HG02571 (cell line): ENCODE results near the gene SMAD3.
"Not testable (repeated sequence)": the region's sequence is repeated elsewhere in the genome, so short reads cannot be mapped to it uniquely, and the experiment has no call there.

Experiments
- ATAC-seq: cut with Tn5 transposase; IDR thresholded peaks from one replicate; pipeline ENCODE4 v1.9.1; 2021; ENCODE audit warnings: mild to moderate bottlenecking, moderate library complexity; ENCODE audit not compliant: unreplicated experiment

SMAD3 gene

DNA sequence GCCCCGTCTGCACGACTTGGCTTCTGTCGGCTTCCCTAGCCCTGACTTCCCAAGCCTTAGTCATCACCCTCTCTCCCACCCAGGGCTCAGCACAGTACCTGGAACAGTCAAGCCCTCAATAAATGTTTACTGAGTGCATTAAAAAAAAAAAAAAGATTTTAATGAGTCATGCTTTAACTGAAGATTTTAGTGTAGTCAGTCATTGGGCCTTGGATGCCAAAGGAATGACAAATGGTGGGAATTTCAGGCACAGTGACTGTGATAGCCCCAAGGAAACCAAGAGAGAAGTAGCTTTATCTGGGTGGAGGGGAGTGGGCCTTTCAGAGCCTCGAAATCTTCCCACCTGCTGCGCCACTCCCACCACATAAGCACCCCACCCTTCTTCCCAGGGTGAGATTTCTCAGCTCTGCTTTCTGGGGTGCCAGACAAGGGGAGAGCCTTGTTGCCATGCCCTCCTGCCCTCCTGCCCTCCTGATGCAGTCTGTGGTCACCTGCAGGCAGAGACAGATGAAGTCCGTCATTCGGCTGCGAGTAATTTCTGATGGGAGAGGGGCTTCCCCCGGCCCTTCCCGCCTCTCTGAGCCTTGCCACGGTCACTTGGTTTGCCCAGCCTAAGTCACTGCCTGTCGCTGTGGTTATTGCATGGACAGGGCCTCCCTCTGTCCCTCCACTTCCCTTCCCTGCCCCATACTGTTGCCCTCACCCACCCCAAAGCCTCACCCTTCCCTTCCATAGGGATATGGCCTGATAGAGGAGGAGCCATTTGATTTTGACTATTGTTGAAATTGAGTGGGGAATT is 41.8 kb downstream of the SMAD3 start:
- no peak for ATAC-seq

DNA sequence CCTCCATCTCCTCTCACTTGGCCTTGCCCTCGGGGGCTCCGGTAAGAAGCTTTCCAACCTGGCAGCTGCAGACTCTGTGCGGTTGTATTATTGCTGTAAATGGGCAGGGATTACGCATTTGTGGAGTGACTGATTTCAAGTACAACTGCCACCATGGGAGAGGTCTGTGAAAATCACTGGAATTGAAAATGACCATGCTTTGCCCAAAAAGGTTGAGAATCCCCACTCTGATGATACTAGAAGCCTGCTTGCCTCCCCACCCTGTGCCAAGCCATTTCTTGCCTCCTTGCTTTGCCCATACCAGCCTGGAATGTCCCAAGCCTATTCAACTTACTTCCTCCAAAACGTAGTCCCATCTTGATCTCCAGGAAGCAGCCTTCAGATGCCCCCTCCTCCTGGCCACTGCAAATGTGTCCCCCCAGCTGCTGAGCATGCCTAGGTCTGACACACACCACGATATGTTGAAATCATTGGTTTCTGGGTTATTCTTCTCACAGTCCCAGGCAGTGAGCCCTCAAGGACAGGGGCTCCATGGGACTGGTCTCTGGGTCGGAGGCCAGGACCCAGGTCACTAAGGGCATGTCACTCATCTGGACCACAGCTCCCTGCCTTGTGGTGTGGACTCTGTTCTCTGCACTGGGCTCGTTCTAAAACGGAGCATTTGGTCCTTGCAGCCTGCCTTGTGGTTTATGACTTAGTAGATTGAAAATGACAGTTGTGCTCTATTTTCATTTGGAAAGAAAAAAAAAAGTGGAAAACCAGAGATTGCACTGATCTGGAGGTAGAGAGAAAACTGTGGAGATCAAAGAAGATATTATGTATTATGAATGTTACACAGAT is 42.9 kb downstream of the SMAD3 start:
- ATAC-seq = no peak

DNA sequence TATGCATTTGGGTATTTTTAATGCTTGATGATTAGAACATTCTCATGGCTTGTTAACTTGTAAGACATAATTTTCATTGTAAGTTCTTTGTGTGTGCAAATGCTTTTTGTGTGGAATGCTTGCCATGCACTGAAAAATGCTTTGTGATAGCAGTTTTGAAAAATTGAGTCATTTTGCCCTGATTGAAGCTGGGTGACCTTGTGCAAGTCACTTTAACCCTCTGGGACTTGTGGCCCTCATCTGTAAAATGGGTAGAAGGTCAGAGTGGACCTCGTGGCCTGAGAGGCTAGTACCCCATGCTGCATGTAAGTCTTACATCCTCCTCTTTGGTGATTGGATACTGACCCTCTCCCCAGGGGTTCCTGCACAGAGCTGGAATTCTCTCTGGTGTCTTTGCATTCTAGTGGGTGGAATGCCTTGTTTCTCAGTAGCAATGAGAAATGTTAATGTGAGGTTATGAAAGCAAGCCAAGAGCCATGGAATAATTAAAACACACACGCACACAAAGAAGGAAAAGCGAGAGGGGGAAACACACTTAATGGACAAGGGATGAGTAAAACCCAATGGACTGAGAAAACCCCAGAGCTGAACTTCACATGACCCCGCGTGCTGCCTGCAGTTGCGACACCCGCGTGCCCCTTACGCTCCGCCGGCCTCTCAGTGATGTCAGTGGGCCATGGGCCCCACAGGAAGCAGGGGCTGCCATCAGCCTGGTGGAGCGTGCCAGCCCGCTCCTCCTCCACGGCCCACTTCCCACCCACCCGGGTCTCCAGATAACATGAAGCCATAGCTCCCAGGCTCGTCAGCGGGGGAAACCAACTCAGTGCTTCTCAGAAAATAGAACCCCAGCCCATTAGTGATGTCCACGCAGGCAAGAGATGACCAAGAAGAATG is 44.0 kb downstream of the SMAD3 start:
- ATAC-seq = no peak

DNA sequence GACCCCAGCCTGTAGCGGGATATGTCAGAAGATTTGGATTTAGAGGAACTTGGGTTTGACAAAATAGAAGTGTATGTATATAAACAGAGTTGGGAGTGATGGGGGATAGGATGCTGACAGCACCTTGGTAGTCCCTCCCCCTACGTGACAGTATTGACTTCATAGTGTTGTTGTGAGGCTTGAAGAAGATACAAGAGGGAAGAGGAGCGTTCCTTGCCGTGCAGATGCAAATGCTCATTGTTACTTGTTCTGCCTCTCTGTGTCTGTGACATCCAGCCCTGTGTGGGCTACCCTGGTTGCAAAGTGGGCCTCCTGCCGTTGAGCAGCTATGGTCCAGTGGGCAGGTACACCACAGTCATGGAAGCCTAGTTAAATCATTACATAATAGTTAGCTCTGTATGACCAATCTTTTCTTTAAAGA is 45.0 kb downstream of the SMAD3 start:
- no peak for ATAC-seq

DNA sequence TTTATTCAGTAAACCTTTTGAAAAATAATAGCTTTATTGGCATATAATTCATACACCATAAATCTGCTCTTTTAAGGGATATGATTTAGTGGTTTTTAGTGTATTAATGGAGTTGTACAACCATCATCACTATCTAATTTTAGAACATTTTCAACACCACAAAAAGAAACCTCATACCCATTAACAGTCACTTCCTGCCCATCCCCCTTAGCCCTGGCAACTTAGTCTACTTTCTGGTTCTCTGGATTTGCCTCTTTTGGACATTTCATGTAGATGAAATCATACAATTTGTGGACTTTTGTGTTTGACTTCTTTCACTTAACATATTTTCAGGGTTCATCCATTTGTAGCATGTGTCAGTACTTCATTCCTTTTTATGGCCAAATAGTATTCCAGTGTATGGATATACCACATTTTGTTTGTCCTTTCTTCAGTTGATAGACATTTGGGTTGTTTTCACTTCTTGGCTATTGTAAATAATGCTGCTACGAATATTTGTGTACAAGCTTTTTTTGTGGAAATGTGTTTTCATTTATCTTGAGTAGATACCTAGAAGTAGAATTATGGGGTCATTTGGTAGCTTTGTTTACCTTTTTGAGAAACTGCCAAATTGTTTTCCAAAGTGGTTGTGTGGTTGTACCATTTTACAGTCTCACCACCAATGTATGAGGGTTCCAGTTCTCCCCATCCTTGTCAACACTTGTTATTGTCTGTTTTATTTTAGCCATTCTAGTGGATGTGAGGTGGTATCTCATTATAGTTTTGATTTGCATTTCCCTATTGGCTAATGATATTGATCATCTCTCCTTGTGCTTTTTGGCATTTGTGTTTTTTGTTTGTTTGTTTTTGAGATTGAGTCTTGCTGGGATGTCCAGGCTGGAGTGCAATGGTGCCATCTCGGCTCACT is 45.8 kb downstream of the SMAD3 start:
- no peak for ATAC-seq

DNA sequence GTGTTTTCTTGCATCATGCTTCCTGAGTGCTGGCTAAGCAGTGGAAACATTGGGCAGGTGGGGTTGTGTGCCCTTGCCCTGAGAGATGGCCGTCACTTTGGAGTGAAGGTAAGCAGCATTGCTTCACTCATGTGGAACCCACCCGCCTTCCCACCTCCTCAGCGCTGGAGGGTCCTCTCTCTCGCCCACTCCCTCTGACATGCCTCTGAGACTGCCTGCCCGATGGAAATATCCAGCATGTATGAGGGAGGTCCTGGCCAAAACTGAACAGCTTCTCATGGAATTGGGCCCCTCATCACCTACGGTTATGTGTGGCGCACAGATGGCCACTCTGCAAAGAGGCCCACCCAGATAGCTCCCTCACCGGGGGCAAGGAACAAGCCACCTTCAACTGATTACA is 48.6 kb downstream of the SMAD3 start:
- no peak for ATAC-seq

DNA sequence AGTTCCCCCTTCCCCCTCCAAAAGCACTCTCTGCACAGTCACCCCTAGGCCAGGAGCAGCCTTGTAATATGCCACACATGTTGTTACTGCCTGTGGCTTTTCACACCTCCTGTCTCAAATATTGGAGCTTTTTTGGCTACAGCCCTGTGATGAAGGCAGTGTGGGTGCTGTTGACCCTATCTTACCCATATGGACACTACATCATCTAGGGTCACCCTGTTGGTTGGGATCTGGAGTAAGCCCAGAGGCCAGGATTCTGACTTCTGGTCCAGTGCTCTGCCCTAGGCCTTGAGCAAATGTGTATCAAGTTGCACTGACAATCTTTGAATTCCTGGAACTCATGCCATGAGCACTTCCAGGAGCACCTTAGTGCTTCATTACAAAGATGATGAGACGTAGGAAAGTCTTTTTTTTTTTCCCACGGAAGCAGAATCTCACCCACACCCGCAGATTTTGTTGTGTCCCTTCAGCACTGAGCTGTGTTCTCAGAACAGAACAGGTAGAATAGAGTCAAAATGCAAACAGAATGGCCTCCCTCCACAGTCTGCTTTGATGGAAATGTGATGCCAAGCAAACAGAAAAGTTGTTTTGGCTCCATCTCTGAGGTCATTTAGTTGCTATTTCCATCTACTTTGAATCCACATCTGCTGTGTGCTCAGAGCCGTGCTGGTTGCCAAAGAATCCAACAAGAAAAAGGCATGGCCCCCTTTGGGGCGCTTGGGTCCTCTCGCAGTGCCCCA is 49.6 kb downstream of the SMAD3 start:
- ATAC-seq = no peak

DNA sequence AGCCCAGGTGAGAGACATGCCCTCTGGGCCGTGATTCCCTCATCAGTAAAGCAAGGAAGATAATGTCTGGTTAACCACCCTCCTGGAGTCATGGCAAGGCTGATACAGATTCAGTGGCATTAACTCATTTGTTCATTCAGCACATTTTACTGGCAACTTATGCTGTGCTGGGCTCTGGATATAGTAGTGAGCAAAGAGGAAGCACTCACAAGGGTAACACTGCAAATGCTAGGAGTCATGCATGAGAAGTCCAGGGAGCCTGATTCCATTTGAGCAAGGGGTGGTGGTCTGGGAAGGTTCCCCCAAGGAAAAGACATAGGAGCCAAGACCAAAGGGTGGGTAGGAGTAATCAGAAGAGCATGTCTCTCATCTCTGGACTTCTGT is 50.2 kb downstream of the SMAD3 start:
- ATAC-seq = no peak

DNA sequence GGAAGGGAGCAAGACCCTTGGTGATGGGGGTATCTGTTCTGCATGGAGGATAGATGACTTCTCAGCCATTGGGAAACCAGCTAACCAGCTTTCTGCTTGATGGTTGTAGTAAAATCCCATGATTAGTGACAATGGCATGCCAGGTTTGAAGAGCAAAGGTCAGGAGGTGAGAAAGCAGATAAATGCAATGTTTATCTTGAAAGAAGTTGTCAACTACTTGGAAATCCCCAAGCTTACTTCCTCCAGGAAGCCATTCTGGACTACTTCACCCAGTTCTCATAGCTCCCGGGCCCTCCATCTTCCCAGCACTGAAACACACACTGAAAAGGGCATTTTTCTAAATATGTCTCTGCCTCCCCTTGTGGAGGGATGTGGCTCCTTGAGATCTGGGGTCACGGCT is 51.3 kb downstream of the SMAD3 start:
- ATAC-seq = no peak

DNA sequence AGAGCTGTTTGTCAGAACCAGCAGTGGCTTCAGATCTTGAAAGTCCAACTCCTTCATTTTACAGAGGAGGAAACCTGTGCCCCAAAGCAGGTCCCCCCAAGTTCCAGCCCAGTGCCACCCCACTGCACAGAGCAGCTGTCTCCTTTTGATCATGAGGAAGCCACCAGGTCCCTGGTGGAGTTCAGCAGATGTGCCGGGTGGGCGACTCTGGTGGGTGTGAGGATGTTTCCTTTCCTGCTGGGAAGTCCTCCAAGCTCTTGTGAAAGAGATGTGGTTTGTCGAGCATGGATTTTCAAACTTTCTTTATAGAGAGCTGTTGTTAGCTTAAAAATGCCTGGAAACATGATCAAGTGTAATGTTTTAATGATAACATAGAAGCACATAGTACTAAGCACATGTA is 52.0 kb downstream of the SMAD3 start:
- ATAC-seq = no peak

DNA sequence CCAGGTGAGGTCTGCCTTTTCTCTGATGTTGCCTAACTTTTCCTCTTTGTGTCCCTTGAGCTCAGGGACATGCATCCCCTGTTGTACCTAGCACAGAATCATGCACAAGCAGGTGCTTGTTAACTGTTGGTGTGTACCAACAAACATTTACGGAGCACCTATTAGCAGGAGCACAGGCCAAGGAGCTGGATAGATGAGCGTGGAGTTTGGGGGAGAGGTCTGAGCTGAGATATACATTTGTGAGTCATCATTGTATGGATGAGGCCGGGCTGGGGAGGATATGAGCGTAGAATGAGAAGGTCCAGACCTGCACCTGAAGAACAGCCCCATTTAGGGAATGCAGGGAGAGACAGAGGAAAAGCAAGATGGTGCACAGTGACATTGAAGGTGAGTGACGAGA is 53.4 kb downstream of the SMAD3 start:
- ATAC-seq = no peak

DNA sequence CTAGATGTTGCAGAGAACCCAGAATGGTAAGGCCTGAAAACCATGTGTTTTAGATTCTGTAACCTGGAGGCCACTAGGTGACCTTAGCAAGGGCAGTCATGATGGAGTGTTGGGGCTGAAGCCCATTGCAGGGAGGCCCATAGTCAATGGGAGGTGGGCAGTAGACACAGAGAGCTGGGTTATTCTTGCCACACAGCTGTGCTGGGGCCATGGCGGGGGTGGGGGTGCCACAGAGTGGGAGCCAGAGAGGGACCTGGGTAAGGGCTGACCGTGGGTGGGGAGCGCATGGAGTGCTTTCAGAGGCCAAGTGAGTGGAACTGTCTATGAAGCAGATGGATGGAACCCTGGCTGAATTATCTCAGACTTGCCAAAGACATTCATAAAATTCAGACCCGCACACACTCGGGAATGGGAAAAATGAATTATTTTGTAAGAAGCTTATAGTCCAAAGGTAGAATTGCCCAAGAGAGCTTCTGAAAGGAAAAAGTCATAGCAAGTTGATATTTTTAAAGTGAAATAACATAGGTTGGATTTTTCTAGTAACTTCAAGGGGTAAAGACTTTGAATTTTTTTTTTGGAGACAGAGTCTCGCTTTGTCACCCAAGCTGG is 53.9 kb downstream of the SMAD3 start:
- ATAC-seq = no peak

DNA sequence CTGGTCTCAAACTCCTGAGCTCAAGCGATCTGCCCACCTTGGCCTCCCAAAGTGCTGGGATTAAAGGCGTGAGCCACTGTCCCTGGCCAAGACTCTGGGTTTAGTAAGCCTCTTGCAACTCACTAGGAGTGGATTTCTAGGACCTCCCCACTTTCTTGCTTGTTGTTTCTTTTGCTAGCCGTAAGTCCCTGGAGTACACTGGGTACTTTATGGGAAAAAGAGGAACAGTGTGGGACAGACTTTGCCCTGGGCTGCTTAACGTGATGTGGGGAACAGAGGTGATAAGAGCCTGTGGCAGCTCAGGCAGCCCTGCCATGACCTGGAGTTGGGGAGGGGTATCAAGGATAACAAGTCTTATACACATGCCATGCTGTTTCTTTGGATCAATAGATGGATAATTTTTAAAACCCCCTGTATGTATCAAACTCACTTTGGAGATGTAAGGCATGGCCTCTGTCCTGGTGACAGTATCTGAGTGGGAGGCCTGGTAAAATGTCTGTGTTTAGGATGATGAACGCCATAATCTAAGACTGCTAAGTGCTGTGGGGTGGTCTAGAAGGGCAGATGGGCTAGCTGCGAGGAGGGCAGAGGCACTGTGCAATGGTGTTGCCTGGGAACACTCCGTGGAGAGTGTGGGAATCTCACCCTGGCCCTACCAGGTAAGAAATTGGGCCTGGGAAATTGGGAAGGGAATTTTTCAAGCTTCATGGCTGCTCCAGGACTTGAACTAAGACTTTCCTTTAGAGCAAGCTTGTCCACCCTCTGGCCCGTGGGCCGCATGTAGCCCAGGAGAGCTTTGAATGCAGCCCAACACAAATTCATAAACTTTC is 54.8 kb downstream of the SMAD3 start:
- no peak for ATAC-seq

DNA sequence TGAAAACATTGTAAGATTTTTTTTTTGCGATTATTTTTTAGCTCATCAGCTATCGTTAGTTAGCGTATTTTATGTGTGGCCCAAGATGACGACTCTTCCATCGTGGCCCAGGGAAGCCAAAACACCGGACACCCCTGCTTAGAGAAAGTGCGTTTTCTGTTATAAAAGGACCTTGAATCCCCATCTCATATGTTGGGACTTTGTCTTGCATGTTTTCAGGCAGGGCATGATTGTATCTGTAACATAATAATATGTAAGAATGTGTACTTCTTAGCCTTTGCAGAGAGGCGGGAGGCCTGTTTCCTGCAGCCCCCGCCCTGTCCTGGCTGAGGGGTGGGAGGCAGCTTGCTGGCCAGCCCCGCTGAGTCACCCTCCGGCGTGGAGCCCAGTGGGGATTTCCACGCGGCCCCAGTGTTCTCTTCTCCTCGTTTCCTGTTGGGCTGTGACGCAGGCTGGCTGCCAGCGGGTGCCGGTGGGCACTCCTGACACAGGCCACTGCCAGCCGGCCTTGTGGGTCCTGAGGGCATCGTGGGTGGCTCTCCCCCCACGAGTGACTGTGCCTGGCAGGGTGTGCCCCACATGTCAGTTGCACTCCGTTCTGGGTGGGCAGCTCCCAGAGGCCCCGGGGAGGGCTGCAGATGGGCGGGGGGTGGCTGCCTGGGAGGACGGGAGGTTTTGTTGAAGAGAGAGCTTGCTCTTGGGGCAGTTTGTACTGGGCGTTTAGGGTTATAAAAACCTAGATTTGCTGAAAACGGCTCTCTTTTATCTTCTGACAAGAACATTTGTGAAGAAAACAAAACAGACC is 55.6 kb downstream of the SMAD3 start:
- peak; percentile 65 for ATAC-seq

DNA sequence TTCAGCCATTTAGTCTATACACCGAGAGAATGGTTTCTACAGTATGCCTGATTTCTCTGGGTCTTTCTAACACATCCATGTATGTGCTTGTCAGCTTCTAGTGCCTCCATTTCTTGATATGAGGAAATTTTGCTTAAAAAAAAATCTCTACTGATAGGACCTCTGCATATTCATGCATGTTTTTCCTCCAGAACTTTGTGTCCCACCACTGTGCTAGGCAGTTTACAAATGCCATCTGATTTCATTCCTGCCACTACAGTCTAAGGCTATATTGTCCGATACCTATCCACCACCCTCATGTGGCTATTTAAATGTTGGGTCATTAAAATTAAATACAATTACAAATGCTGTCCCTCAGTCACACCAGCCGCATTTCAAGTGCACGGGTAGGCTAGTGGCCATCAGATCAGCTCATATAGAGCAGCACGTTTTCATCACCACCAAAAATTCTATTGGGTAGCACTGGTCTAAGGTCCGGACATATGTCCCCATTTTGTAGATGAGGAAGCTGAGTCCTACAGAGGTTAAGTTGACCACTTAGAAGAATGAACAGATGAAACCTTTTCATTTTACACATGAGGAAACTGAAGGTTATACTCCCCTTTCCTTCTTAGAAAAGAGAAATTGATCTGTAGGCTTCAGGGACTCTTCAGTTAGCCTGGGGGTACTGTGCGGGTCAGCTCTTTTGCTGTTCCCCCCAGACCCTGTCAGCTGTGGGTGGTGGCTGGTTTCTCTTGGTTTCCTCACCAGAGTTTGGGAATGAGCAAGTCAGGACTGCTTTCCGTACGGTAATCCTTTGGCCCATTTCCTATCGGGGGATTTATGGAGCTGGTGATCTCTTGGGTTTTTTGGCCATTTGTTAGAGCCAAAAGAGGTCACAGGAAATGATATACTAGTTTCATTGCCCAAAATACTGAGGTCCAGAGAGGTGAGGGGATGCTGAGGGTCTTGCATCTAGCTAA is 56.5 kb downstream of the SMAD3 start:
- no peak for ATAC-seq

DNA sequence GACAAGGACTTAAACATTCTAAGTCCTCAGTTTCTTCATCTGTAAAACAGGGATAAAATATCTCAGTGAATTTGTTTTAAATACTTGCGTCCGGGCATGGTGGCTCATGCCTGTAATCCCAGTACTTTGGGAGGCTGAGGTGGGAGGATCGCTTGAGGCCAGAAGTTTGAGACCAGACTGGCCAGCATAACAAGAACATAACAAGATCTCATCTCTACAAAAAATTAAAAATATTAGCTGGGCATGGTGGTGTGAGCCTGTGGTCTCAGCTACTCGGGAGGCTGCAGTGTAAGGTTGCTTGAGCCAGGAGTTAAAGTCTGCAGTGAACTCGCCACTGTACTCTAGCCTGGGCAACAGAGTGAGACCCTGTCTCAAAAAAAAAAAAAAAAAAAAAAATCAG is 57.4 kb downstream of the SMAD3 start:
- not testable (repeated sequence) for ATAC-seq
